HepG2 (cell line): Measurements from ENCODE around the gene RTN4RL2. TPM values are rescaled to one million over a fixed set of nuclear protein-coding genes. Genes with fewer than 3 reads are reported as not detected.

Experiments used
- CBFB ChIP-seq: sonication (generic); formaldehyde crosslinking; IDR thresholded peaks from 2 replicates; pipeline ENCODE4 v1.4.0; 2020; ENCODE audit warnings: missing genetic modification reagents
- DMAP1 ChIP-seq: IDR thresholded peaks from 2 replicates; pipeline ENCODE4 v1.6.1; 2016
- ERF ChIP-seq: IDR thresholded peaks from 2 replicates; pipeline ENCODE4 v1.6.1; 2018; ENCODE audit warnings: missing biosample characterization, missing genetic modification reagents
- HINFP ChIP-seq: sonication (generic); formaldehyde crosslinking; IDR thresholded peaks from 2 replicates; pipeline ENCODE4 v1.4.0; 2020; ENCODE audit warnings: low read depth, mild to moderate bottlenecking, missing genetic modification reagents
- HOXA5 ChIP-seq: sonication (generic); formaldehyde crosslinking; IDR thresholded peaks from 2 replicates; pipeline ENCODE4 v1.4.0; 2020; ENCODE audit warnings: missing genetic modification reagents
- IKZF4 ChIP-seq: sonication (generic); formaldehyde crosslinking; IDR thresholded peaks from 2 replicates; pipeline ENCODE4 v1.5.1; 2020; ENCODE audit warnings: borderline replicate concordance, mild to moderate bottlenecking, low read depth, missing genetic modification reagents; ENCODE audit errors: not compliant biosample characterization
- IKZF5 ChIP-seq: IDR thresholded peaks from 2 replicates; pipeline ENCODE4 v1.6.1; 2018; ENCODE audit warnings: missing genetic modification reagents, mild to moderate bottlenecking, missing compliant biosample characterization
- KDM4B ChIP-seq: sonication (generic); formaldehyde crosslinking; IDR thresholded peaks from 2 replicates; pipeline ENCODE4 v1.4.0; 2020; ENCODE audit warnings: missing genetic modification reagents
- MTA1 ChIP-seq: sonication (generic); formaldehyde crosslinking; IDR thresholded peaks from 2 replicates; pipeline ENCODE4 v1.4.0; 2020; ENCODE audit warnings: missing genetic modification reagents, mild to moderate bottlenecking, borderline replicate concordance
- MTF2 ChIP-seq: sonication (generic); formaldehyde crosslinking; IDR thresholded peaks from 2 replicates; pipeline ENCODE4 v1.5.0; 2020; ENCODE audit warnings: missing genetic modification reagents, borderline replicate concordance
- MXD4 ChIP-seq: IDR thresholded peaks from 2 replicates; pipeline ENCODE4 v1.6.1; 2016; ENCODE audit warnings: mild to moderate bottlenecking, missing biosample characterization, missing genetic modification reagents
- RXRB ChIP-seq: IDR thresholded peaks from 2 replicates; pipeline ENCODE4 v1.6.1; 2016; ENCODE audit warnings: borderline replicate concordance, missing genetic modification reagents, missing compliant biosample characterization
- SNAPC2 ChIP-seq: sonication (generic); formaldehyde crosslinking; IDR thresholded peaks from 2 replicates; pipeline ENCODE4 v1.8.1; 2022; ENCODE audit warnings: mild to moderate bottlenecking, missing genetic modification reagents
- THAP11 ChIP-seq: IDR thresholded peaks from 2 replicates; pipeline ENCODE4 v1.6.1; 2016; ENCODE audit warnings: missing biosample characterization, missing genetic modification reagents
- ZBTB46 ChIP-seq: sonication (generic); formaldehyde crosslinking; IDR thresholded peaks from 2 replicates; pipeline ENCODE4 v1.4.0; 2020; ENCODE audit warnings: mild to moderate bottlenecking, missing genetic modification reagents, borderline replicate concordance
- ZFP1 ChIP-seq: IDR thresholded peaks from 2 replicates; pipeline ENCODE4 v1.6.1; 2016
- ZFP90 ChIP-seq: sonication (generic); formaldehyde crosslinking; IDR thresholded peaks from 2 replicates; pipeline ENCODE4 v1.8.0; 2022; ENCODE audit warnings: missing genetic modification reagents, mild to moderate bottlenecking, inconsistent platforms, borderline replicate concordance
- ZNF354B ChIP-seq: sonication (generic); formaldehyde crosslinking; IDR thresholded peaks from 2 replicates; pipeline ENCODE4 v1.8.0; 2022; ENCODE audit warnings: mild to moderate bottlenecking, missing genetic modification reagents
- ZNF543 ChIP-seq: sonication (generic); formaldehyde crosslinking; IDR thresholded peaks from 2 replicates; pipeline ENCODE4 v1.4.0; 2020; ENCODE audit warnings: mild to moderate bottlenecking, missing genetic modification reagents
- ZNF841 ChIP-seq: sonication (generic); formaldehyde crosslinking; IDR thresholded peaks from 2 replicates; pipeline ENCODE4 v1.8.1; 2023; ENCODE audit warnings: missing genetic modification reagents, borderline replicate concordance
- polyA plus RNA-seq, 8 experiments: library from polyadenylated mRNA; depleted of rRNA in 3 of 8; stranded (reverse) in 7 of 8; unstranded in 1 of 8; fragments of >200 nt; fragmentation: Illumina TruSeq in 4 of 8; extraction: Trizol in 4 of 8; gene quantifications; 2 replicates each; pipeline versions ENCODE4 v1.2.1 to v1.2.3, GENCODE V29; 2011 to 2016; ENCODE audit warnings: low read depth in 4 of 8, missing spikeins in 1 of 8, mixed read lengths in 1 of 8; ENCODE audit not compliant: insufficient read depth in 1 of 8
- total RNA-seq, 5 experiments: library from RNA; depleted of rRNA; stranded (reverse); fragments of >200 nt; fragmentation: Illumina TruSeq; extraction: Trizol; gene quantifications; 2 replicates each; pipeline ENCODE4 v1.2.3, GENCODE V29; 2016; ENCODE audit warnings: low read depth in 1 of 5
- TF ChIP-seq, protein P1 (sequence below): sonication (generic); formaldehyde crosslinking; IDR thresholded peaks from 2 replicates; pipeline ENCODE4; 2020; ENCODE audit warnings: missing genetic modification reagents, mild to moderate bottlenecking, borderline replicate concordance
- TF ChIP-seq, protein P2 (sequence below): sonication (generic); formaldehyde crosslinking; IDR thresholded peaks from 2 replicates; pipeline ENCODE4 v1.5.1; 2020; ENCODE audit warnings: missing genetic modification reagents, mild to moderate bottlenecking, borderline replicate concordance

Gene RTN4RL2
- total and polyA plus RNA-seq, 2 of the 13 experiments (the other 11 are each of a cell fraction or from before 2014, with no cell fraction given): 1.3 to 4.3 TPM

- TF ChIP-seq HINFP (CRISPR knock-in tag) (no peak), ERF (peak; percentile 66), MTA1 (CRISPR knock-in tag) (no peak), MXD4 (CRISPR knock-in tag) (no peak), ZBTB46 (CRISPR knock-in tag) (no peak), IKZF4 (CRISPR knock-in tag) (no peak), HOXA5 (CRISPR knock-in tag) (peak; percentile 83), RXRB (CRISPR knock-in tag) (peak; percentile 90), ZNF354B (CRISPR knock-in tag) (no peak), KDM4B (CRISPR knock-in tag) (peak; percentile 76; the same call in 1 of the 2 replicates), ZNF543 (CRISPR knock-in tag) (no peak), IKZF5 (CRISPR knock-in tag) (peak; percentile 46; the same call in 1 of the 2 replicates), MTF2 (CRISPR knock-in tag) (no peak), ZFP90 (CRISPR knock-in tag) (no peak), SNAPC2 (CRISPR knock-in tag) (no peak), ZFP1 (peak; percentile 83; the same call in 1 of the 2 replicates), THAP11 (peak; percentile 78), DMAP1 (CRISPR knock-in tag) (no peak), ZNF841 (CRISPR knock-in tag) (no peak), CBFB (CRISPR knock-in tag) (no peak)
- TF ChIP-seq, protein P1, sequence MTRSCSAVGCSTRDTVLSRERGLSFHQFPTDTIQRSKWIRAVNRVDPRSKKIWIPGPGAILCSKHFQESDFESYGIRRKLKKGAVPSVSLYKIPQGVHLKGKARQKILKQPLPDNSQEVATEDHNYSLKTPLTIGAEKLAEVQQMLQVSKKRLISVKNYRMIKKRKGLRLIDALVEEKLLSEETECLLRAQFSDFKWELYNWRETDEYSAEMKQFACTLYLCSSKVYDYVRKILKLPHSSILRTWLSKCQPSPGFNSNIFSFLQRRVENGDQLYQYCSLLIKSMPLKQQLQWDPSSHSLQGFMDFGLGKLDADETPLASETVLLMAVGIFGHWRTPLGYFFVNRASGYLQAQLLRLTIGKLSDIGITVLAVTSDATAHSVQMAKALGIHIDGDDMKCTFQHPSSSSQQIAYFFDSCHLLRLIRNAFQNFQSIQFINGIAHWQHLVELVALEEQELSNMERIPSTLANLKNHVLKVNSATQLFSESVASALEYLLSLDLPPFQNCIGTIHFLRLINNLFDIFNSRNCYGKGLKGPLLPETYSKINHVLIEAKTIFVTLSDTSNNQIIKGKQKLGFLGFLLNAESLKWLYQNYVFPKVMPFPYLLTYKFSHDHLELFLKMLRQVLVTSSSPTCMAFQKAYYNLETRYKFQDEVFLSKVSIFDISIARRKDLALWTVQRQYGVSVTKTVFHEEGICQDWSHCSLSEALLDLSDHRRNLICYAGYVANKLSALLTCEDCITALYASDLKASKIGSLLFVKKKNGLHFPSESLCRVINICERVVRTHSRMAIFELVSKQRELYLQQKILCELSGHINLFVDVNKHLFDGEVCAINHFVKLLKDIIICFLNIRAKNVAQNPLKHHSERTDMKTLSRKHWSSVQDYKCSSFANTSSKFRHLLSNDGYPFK (CRISPR knock-in tag): no peak
- TF ChIP-seq, protein P2, sequence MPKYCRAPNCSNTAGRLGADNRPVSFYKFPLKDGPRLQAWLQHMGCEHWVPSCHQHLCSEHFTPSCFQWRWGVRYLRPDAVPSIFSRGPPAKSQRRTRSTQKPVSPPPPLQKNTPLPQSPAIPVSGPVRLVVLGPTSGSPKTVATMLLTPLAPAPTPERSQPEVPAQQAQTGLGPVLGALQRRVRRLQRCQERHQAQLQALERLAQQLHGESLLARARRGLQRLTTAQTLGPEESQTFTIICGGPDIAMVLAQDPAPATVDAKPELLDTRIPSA (CRISPR knock-in tag): no peak
These were observed 25.4 kb upstream of the RTN4RL2 start (continued) for GRCh38 chr11:57434640-57435546.
